Retina (tissue), 1 donor: ENCODE results near the gene UGT3A2.
"Not testable (repeated sequence)": the region's sequence is repeated elsewhere in the genome, so short reads cannot be mapped to it uniquely, and the experiment has no call there.

Source experiments
- DNase-seq: peaks from one replicate; pipeline ENCODE4 v3.0.0-alpha.2; 2016

Gene UGT3A2

GRCh38 chr5:36049949-36050348 lies 16.7 kb downstream of the UGT3A2 start:
- no peak for DNase-seq

DNA sequence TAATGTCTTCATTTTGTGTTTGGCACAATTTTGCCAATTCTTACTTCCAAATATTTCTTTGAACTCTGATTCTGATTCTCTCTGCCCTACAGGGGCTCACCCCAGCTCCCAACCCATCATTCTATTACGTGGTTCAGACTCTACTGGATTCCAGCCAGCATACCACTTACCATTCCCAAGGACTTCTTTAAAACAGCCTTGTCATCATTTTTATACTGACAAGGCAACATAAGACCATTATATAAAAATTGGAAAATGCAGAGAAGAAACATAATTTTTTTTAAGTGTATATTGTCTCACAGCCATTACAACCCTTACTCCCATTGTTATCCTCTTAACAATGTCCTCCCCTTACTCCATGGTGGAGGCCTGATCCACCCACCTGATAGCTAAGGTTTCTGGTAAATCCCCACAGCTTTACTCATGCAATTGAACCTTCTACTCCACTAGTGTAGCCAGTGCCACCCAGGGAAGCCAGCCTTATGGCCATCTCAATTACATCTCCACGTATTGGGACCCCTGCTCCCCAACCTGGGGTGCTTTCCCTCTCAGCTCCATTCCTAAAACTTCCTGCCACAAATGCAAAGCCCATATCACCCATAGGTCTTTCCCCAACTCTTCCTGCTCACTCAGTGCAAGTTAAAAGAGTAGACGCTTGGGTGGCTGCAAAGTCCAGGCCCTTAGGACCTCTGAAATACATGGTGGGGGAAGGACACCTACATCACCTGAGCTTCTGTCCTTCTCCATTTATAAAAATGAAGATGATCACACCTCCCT lies 19.1 kb downstream of the UGT3A2 start:
- DNase-seq = no peak

DNA sequence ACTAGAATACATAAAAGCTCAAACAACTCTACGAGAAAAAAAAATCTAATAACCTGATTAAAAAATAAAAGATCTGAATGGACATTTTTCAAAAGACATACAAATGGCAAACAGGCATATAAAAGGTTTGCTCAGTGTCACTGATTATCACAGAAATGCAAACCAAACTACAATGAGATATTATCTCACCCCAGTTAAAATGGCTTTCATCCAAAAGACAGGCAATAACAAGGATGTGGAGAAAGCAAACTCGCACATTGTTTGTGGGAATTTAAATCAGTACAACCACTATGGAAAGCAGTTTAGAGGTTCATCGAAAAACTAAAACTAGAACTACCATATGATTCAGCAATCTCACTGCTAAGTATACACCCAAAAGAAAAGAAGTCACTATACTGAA lies 20.8 kb downstream of the UGT3A2 start:
- no peak for DNase-seq

GRCh38 chr5:36041537-36041845 lies 25.2 kb downstream of the UGT3A2 start:
- DNase-seq = no peak

DNA sequence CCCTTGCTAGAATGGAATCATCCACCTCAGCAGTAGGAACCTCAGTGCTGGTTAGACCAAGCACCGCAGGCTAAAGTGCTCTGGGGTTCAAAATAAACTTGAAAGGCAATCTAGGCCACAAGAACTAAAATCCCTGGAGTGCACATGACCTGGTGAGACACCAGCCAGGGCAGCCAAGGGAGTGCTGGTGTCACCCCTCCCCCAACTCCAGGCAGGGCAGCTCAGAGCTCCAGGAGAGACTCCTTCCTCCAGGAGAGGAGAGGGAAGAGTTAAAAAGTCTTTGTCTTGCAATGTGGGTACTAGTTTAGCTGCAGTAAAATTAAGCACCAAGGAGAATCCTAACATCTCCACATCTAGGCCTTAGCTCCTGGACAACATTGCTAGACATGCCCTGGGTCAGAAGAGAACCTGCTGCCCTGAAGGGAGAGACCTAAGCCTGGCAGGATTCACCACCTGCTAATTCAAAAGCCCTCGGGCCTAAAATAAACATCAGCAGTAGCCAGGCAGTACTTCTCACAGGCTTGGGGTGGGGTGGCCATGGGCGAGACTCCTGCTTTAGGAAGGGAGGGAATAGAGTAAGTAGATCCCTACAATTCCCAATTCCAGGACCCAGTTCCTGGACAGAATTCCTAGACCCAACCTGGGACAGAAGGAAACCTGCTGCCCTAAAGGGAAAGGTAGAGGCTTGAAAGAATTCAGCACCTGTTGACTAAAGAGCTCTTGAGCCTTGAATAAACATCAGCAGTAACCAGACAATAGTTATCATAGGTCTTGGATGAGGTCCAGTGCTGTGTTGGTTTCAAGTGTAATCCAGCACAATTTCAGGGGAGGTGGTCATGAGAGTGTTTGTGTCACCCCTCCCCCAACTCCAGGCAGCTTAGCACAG lies 25.8 kb downstream of the UGT3A2 start:
- DNase-seq = no peak

DNA sequence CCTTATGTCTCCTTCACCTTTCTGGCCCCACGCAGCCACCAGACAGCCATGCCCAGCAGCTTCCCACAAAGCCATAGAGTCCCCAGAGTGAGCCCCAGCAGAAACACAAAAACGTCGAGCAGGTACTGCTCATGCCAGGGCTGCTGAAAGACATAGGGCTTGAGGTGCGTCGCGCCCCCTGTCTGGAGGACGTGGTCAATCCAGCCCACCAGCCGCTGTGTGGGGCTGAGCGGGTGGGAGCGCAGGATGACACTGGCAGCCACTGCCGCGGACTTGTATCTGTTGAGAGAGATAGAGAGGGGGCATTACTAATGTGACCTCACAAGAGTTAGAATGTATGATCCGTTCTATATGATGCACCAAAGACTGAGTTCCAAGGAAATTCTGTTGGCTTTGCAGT lies 31.0 kb downstream of the UGT3A2 start:
- DNase-seq = no peak

GRCh38 chr5:36034536-36035134 lies 32.0 kb downstream of the UGT3A2 start:
- not testable (repeated sequence) for DNase-seq

DNA sequence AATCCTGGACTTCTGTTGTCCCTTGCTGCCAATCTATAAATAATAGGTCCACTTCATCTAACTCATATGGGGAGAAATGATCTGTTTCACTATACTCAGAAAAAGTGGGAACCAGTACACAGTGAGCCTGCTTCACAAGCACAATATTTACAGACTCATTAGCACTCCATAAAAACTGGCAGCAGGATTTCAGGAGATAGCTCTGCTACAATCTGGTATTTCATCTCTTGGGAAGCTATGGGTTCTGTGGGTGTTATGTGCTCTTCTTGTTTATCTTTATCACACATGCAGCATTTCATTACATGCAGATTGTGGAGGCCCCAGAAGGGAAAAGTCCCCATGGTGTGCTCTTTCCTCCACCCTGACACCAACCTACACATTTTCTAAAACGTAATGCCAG lies 33.2 kb downstream of the UGT3A2 start:
- DNase-seq = no peak

- no peak for DNase-seq
Measured at GRCh38 chr5:36033047-36033446, 33.6 kb downstream of the UGT3A2 start.

DNA sequence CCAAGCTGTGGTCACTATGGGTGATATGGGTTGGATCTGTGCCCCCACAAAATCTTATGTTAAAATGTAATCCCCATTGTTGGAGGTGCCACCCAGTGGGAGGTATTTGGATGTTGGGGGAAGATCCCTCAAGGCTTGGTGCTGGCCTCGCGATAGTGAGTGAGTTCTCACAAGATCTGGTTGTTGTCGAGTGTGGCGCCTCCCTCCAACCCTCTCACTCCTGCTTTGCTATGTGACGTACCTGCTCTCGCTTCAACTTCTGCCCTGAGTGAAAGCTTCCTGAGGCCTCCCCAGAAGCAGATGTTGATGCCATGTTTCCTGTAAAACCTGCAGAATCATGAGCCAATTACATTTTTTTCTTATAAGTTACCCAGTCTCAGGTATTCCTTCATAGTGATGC lies 35.5 kb downstream of the UGT3A2 start:
- DNase-seq = no peak

DNA sequence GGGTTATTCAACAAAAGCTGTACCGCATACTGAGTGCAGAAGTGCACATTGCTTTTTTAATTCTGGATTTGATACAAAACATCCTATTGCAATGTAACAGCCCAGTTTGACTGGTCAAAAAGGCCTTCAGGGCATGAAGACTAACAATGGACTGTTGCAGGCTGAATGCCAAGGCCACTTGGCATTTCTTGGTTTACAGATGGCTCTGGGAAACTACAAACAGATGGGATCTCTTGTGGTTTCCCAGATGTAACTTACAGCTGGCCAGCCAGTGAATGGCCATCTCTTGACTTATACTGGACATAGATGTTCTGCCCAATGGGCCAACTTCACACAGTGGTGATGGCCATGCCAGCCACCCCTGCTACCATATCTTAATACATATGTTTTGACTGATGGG lies 36.8 kb downstream of the UGT3A2 start:
- no peak for DNase-seq

- DNase-seq = no peak
Measured at GRCh38 chr5:36028816-36029465, 37.7 kb downstream of the UGT3A2 start.

GRCh38 chr5:36027711-36028110 lies 39.0 kb downstream of the UGT3A2 start:
- no peak for DNase-seq

DNA sequence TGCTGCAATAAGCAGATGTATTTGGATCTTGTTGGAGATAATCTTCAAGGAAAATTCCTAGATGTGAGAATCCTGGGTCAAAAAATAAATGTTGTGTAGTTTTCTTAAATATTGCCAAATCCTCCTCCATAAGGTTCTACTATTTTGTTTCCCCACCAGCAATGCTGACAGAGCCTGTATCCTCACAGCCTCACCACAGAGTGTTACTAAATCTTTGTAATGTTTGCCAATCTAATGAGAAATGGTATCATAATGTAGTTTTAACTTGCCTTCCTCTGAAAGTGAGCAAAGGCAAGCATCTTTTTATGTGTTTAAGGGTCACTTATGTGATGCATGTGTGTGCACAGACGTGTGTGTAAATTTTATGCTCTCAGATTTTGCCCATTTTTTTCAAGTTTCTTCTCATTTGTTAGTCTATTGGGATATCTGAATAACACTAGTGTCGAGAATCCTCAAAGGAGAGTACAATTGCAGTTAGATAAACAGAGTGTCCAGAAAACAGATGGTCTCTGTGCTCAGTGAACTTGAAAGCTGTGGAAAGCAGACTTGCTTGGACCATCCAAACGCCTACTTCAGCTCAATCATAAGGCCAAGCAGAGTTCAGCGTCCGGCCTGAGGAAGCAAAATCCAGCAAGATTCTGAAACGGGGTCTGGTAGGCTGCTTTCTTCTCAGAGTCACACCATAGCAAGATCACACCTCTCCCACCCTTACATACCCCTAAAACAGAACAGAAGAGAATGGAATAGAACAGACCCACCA lies 39.8 kb downstream of the UGT3A2 start:
- no peak for DNase-seq

GRCh38 chr5:36022246-36022645 lies 44.4 kb downstream of the UGT3A2 start:
- DNase-seq = not testable (repeated sequence)

- not testable (repeated sequence) for DNase-seq
Measured at GRCh38 chr5:36019584-36019983, 47.1 kb downstream of the UGT3A2 start.

DNA sequence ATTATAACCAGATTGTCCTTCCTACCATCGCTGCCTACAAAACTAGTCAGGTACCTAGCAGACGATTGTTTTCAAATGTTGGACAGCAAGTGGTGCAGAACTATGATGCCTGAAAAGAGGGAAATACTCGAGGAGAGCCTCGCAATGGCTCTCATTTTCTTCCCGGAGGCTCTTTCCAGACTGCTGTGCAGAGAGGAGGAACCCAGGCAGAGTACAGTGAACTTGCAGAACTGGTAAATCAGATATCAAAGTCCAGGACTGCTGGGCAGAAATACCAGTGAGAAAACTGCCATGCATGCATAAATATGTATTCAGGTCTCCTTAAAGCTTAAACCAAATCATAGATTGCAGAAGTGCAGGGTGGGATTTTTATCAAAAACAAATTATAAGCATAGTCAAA lies 49.1 kb downstream of the UGT3A2 start:
- DNase-seq = no peak

DNA sequence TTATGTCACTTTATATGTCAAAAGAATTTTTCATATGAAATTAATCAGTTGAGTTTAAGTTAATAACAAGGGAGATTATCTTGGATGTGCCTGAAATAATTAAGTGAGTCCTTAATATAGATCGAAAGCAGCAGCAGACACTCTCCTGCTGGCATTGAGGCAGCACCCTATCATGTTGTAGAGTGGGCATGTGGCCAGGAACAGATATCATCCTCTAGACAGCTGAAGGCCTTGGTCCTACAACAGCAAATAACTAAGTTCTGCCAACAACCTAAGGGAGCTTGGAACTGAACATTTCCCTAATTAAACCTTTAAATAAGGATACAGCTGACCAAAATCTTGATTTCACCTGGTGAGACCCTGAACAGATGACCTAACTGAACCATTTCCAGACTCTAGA lies 49.7 kb downstream of the UGT3A2 start:
- DNase-seq = no peak

DNA sequence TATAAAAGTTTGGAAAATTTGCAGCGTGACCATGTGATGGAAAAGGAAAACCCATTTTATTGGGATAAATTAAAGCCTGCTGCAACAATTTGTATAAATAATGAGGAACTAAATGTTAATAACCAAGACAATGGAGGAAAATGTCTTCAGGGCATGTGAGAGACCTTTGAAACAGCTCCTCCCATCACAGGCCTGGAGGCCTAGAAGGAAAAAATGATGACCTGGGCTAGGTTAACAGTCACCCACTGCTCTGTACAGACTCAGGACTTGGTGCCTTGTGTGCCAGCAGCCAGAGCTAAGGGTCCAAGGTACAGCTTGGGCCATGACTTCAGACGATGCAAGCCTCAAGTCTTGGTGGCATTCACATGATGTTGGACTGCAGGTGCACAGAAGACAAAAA lies 53.5 kb downstream of the UGT3A2 start:
- no peak for DNase-seq

DNA sequence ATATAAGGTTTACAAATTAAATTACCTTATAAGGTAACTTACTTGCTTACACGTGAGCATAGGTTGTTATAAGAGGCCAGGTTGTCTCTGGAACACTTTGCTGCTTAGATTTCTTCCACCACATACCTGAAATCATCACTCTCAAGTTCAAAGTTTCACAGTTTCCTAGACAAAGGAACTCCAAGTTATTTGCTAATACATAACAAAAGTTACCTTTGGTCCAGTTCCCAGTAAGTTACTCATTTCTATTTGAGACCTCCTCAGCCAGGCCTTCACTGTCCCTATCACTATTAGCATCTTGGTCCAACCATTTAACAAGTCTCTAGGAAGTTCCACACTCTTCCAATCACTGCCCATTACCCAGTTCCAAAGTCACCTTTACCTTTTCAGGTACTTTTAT lies 57.0 kb downstream of the UGT3A2 start:
- DNase-seq = no peak

GRCh38 chr5:36007366-36007765 lies 59.3 kb downstream of the UGT3A2 start:
- DNase-seq = no peak

- DNase-seq = no peak
Measured at GRCh38 chr5:36006163-36006562, 60.5 kb downstream of the UGT3A2 start.

GRCh38 chr5:36001032-36001431 lies 65.7 kb downstream of the UGT3A2 start:
- no peak for DNase-seq
